Spleen (tissue), 7 donors: ENCODE results near the gene SDK1.

Experiments
- POLR2A ChIP-seq, 3 donors: fragments of 450-650 bp; IDR thresholded peaks; one replicate each; pipeline ENCODE4 v1.5.1; 2017; ENCODE audit warnings: antibody characterized with exemption in 3 of 3, mild to moderate bottlenecking in 1 of 3
- POLR2AphosphoS5 ChIP-seq, 3 donors: sonication (generic); formaldehyde crosslinking; IDR thresholded peaks; one replicate each; pipeline ENCODE4 v1.5.1; 2017; ENCODE audit warnings: antibody characterized with exemption in 3 of 3
- TF ChIP-seq, protein P1 (sequence below), 11 experiments: fragments of 200-600 bp in 7 of 11; fragments of 450-650 bp in 4 of 11; sonication (generic) in 4 of 11; IDR thresholded peaks in 8 of 11; conservative IDR thresholded peaks in 3 of 11; 1 replicate in 7 of 11; 2 replicates in 4 of 11; pipeline versions ENCODE4 v1.4.0 to v1.8.0; 2016 to 2021; ENCODE audit warnings: antibody characterized with exemption in 11 of 11, inconsistent platforms in 4 of 11, mild to moderate bottlenecking in 1 of 11
- donor health status: DM: no; HTN: no; CAD: no; lungs with moderate emphysema.
- donor health status: DM: no; HTN: no; CAD: no.
- donor health status: DM: no; HTN: no; CAD: no.

DNA sequence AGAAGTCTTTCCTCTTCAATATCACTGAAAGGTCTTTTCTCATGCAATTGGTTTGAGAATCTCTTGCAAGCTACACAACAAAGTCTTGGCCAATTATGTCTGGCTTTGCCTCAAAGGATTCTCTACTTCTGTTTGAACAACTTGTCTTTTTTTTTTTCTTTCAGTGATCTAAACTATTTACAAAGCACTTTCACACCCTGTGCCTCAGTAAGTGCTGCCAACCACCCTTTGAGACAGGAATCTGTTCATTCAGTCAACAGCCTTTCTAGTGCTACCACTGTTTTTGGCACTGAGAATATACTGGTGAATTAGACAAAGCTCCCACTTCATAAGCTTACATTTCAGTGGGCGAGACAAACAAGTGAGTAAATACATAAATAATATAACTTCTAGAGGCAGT is 26.9 kb upstream of the SDK1 start:
- TF ChIP-seq, protein P1, sequence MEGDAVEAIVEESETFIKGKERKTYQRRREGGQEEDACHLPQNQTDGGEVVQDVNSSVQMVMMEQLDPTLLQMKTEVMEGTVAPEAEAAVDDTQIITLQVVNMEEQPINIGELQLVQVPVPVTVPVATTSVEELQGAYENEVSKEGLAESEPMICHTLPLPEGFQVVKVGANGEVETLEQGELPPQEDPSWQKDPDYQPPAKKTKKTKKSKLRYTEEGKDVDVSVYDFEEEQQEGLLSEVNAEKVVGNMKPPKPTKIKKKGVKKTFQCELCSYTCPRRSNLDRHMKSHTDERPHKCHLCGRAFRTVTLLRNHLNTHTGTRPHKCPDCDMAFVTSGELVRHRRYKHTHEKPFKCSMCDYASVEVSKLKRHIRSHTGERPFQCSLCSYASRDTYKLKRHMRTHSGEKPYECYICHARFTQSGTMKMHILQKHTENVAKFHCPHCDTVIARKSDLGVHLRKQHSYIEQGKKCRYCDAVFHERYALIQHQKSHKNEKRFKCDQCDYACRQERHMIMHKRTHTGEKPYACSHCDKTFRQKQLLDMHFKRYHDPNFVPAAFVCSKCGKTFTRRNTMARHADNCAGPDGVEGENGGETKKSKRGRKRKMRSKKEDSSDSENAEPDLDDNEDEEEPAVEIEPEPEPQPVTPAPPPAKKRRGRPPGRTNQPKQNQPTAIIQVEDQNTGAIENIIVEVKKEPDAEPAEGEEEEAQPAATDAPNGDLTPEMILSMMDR (IDR thresholded peaks at IDR 0.05 in 8 of 11, conservative IDR thresholded peaks at IDR 0.05 in 3 of 11), result no peak
- TF ChIP-seq POLR2A (IDR thresholded peaks at IDR 0.05), result no peak
- no peak for TF ChIP-seq POLR2AphosphoS5 (IDR thresholded peaks at IDR 0.05)
